HCT116 (cell line): ENCODE results near the gene ZNF446. TPM values are rescaled to one million over a fixed set of nuclear protein-coding genes. Genes with fewer than 3 reads are reported as not detected.

Source experiments
- ATAC-seq: fragments of 200-7000 bp; cut with Tn5 transposase; 2 replicates; pipeline ENCODE4 v1.9.1; 2020; ENCODE audit warnings: mild to moderate bottlenecking, moderate library complexity
- BruUV-seq: library from RNA; stranded (reverse); fragments of 400-500 nt; replicated peaks from 2 replicates; lab custom pipeline; 2021; lab: Mats Ljungman, UMichigan
- CTCF ChIA-PET: fragments of 300-600 bp; sonication (Branson Sonifier 250); formaldehyde crosslinking; loops from one replicate; lab custom pipeline; 2021; ENCODE audit warnings: antibody characterized with exemption; lab: Charles Lee
- POLR2A ChIA-PET: fragments of 300-600, 350-600 bp; sonication (Branson Sonifier 250); formaldehyde crosslinking; loops from one replicate; lab custom pipeline; 2021; ENCODE audit warnings: antibody characterized with exemption; lab: Charles Lee
- RAD21 ChIA-PET, 2 experiments: fragments of 300-600 bp; sonication (Branson Sonifier 250); formaldehyde crosslinking; loops; one replicate each; lab custom pipeline; 2023; ENCODE audit warnings: low total read pairs in 2 of 2; ENCODE audit not compliant: uncharacterized antibody in 2 of 2, unreplicated experiment in 2 of 2, low non-redundant PET in 1 of 2; lab: Charles Lee
- DNase-seq: peaks from one replicate; pipeline ENCODE4 v3.0.0-alpha.2; 2010; ENCODE audit warnings: low read depth, low spot score
- H2AFZ ChIP-seq: fragments of 200-600 bp; shearing (Covaris generic), sonication (generic); 2 replicates; pipeline ENCODE4 v1.6.1; 2017; ENCODE audit warnings: low read depth, mixed run types, mixed read lengths, antibody characterized with exemption, low read length; ENCODE audit not compliant: poor library complexity, severe bottlenecking
- H3K27ac ChIP-seq: 2 replicates; pipeline ENCODE4 v1.5.1; 2012; ENCODE audit warnings: low read depth, low read length
- H3K27me3 ChIP-seq: fragments of 200-600 bp; sonication (generic); 2 replicates; pipeline ENCODE4 v1.6.1; 2016; ENCODE audit warnings: mixed run types, low read length, mixed read lengths; ENCODE audit not compliant: insufficient read depth
- H3K36me3 ChIP-seq, 2 experiments: fragments of 200-500 bp in 1 of 2; fragments of 200-600 bp in 1 of 2; sonication (Bioruptor generic) in 1 of 2; sonication (generic) in 1 of 2; 2 replicates each; pipeline versions ENCODE4 v1.5.1 to v1.6.1; 2014 to 2016; ENCODE audit warnings: low read length in 2 of 2, inconsistent platforms in 1 of 2, mixed read lengths in 1 of 2, mixed run types in 1 of 2; ENCODE audit not compliant: insufficient read depth in 2 of 2, control insufficient read depth in 1 of 2
- H3K4me1 ChIP-seq, 2 experiments: fragments of 200-600 bp in 1 of 2; sonication (generic) in 1 of 2; 2 replicates each; pipeline versions ENCODE4 v1.5.1 to v1.6.1; 2012 to 2017; ENCODE audit warnings: low read length in 2 of 2, inconsistent platforms in 1 of 2, mild to moderate bottlenecking in 1 of 2, mixed read lengths in 1 of 2, mixed run types in 1 of 2, moderate library complexity in 1 of 2; ENCODE audit not compliant: insufficient read depth in 2 of 2, control insufficient read depth in 1 of 2
- H3K4me2 ChIP-seq: fragments of 200-600 bp; sonication (generic); 2 replicates; pipeline ENCODE4 v1.6.1; 2017; ENCODE audit warnings: mixed run types, low read length, mixed read lengths
- H3K4me3 ChIP-seq, 2 experiments: fragments of 200-600 bp in 1 of 2; sonication (generic) in 1 of 2; replicated peaks in 1 of 2; 2 replicates each; pipeline ENCODE4 v1.5.1; 2011 to 2016; ENCODE audit warnings: low read length in 2 of 2, control low read depth in 1 of 2, low read depth in 1 of 2, mild to moderate bottlenecking in 1 of 2, mixed read lengths in 1 of 2, mixed run types in 1 of 2
- H3K79me2 ChIP-seq: fragments of 200-600 bp; sonication (generic); 2 replicates; pipeline ENCODE4 v1.6.1; 2017; ENCODE audit warnings: mild to moderate bottlenecking, mixed run types, low read length, moderate library complexity, mixed read lengths; ENCODE audit not compliant: insufficient read depth
- H3K9ac ChIP-seq: fragments of 200-600 bp; sonication (generic); 2 replicates; pipeline ENCODE4 v1.6.1; 2016; ENCODE audit warnings: low read length, mixed read lengths
- H3K9me2 ChIP-seq: fragments of 200-600 bp; sonication (generic), shearing (Covaris generic); 2 replicates; pipeline ENCODE4 v1.6.1; 2017; ENCODE audit warnings: mixed run types, mild to moderate bottlenecking, moderate library complexity; ENCODE audit not compliant: insufficient read depth
- H3K9me3 ChIP-seq, 2 experiments: fragments of 200-500 bp in 1 of 2; fragments of 200-600 bp in 1 of 2; sonication (Bioruptor generic) in 1 of 2; sonication (generic) in 1 of 2; 2 replicates each; pipeline ENCODE4 v1.6.1; 2014 to 2017; ENCODE audit warnings: low read length in 2 of 2, mixed read lengths in 2 of 2, inconsistent platforms in 1 of 2, low read depth in 1 of 2, mild to moderate bottlenecking in 1 of 2, mixed run types in 1 of 2, moderate library complexity in 1 of 2; ENCODE audit not compliant: control insufficient read depth in 1 of 2, insufficient read depth in 1 of 2
- H4K20me1 ChIP-seq: fragments of 200-600 bp; sonication (generic), shearing (Covaris generic); 2 replicates; pipeline ENCODE4 v1.6.1; 2017; ENCODE audit warnings: mixed run types, mild to moderate bottlenecking, moderate library complexity; ENCODE audit not compliant: insufficient read depth
- CBX3 ChIP-seq: IDR thresholded peaks from 2 replicates; pipeline ENCODE4 v1.6.1; 2012; ENCODE audit warnings: low read depth
- CEBPB ChIP-seq: IDR thresholded peaks from 2 replicates; pipeline ENCODE4 v1.6.1; 2012; ENCODE audit warnings: low read depth
- EZH2 ChIP-seq: fragments of 200-600 bp; sonication (generic); IDR thresholded peaks from 2 replicates; pipeline ENCODE4 v1.6.1; 2017; ENCODE audit warnings: antibody characterized with exemption, mixed run types
- EZH2phosphoT487 ChIP-seq: fragments of 200-600 bp; IDR thresholded peaks from 2 replicates; pipeline ENCODE4 v1.6.1; 2018; ENCODE audit warnings: antibody characterized with exemption, borderline replicate concordance
- FOSL1 ChIP-seq: IDR thresholded peaks from 2 replicates; pipeline ENCODE4 v1.6.1; 2012; ENCODE audit warnings: low read depth
- JUND ChIP-seq: IDR thresholded peaks from 2 replicates; pipeline ENCODE4 v1.6.1; 2012
- POLR2A ChIP-seq: IDR thresholded peaks from 2 replicates; pipeline ENCODE4 v1.7.0; 2011; ENCODE audit warnings: borderline replicate concordance; ENCODE audit not compliant: insufficient read depth, insufficient read length; ENCODE audit errors: extremely low read depth
- POLR2AphosphoS5 ChIP-seq: IDR thresholded peaks from 2 replicates; pipeline ENCODE4 v1.6.1; 2011; ENCODE audit warnings: mild to moderate bottlenecking, low read depth, low read length, moderate library complexity
- RAD21 ChIP-seq: IDR thresholded peaks from 2 replicates; pipeline ENCODE4 v1.6.1; 2012; ENCODE audit warnings: low read depth, mild to moderate bottlenecking
- SIN3A ChIP-seq: IDR thresholded peaks from 2 replicates; pipeline ENCODE4 v1.6.1; 2012; ENCODE audit warnings: low read depth
- SP1 ChIP-seq: IDR thresholded peaks from 2 replicates; pipeline ENCODE4 v1.6.1; 2012; ENCODE audit warnings: low read depth
- TCF7L2 ChIP-seq: IDR thresholded peaks from 2 replicates; pipeline ENCODE4 v1.7.0; 2011; ENCODE audit warnings: borderline replicate concordance, inconsistent platforms; ENCODE audit not compliant: insufficient read depth, insufficient read length; ENCODE audit errors: extremely low read depth
- YY1 ChIP-seq: IDR thresholded peaks from 2 replicates; pipeline ENCODE4 v1.6.1; 2011; ENCODE audit warnings: low read length, low read depth, moderate library complexity, mild to moderate bottlenecking; ENCODE audit not compliant: insufficient replicate concordance; ENCODE audit errors: extremely low read depth
- ZFX ChIP-seq: fragments of 450-650 bp; IDR thresholded peaks from 2 replicates; pipeline ENCODE4 v1.6.1; 2017
- ZNF274 ChIP-seq: fragments of 200-500 bp; sonication (Bioruptor generic); IDR thresholded peaks from 2 replicates; pipeline ENCODE4 v1.6.1; 2014; ENCODE audit warnings: mild to moderate bottlenecking, low read depth, low read length, inconsistent platforms
- intact Hi-C: fragments of 100-400 bp; cut with micrococcal nuclease; formaldehyde crosslinking; loops from 2 replicates; pipeline ENCODE4 v1.10.0; 2022
- total RNA-seq: library from RNA; stranded (reverse); gene quantifications from one replicate; pipeline ENCODE4 v1.2.1, GENCODE V29; 2021; ENCODE audit not compliant: unreplicated experiment
- TF ChIP-seq, protein P1 (sequence below): IDR thresholded peaks from 2 replicates; pipeline ENCODE4 v1.6.1; 2012
- TF ChIP-seq, protein P2 (sequence below), 3 experiments: fragments of 200-600 bp in 1 of 3; sonication (generic) in 1 of 3; IDR thresholded peaks in 2 of 3; conservative IDR thresholded peaks in 1 of 3; 2 replicates each; pipeline ENCODE4 v1.5.1; 2012 to 2017; ENCODE audit warnings: low read depth in 2 of 3, low read length in 2 of 3, antibody characterized with exemption in 1 of 3, borderline replicate concordance in 1 of 3, control low read depth in 1 of 3, mild to moderate bottlenecking in 1 of 3, mixed read lengths in 1 of 3, mixed run types in 1 of 3, moderate library complexity in 1 of 3; ENCODE audit not compliant: insufficient read depth in 1 of 3
- TF ChIP-seq, protein P3 (sequence below): IDR thresholded peaks from 2 replicates; pipeline ENCODE4 v1.6.1; 2012
- TF ChIP-seq, protein P4 (sequence below): IDR thresholded peaks from 2 replicates; pipeline ENCODE4 v1.6.1; 2012; ENCODE audit warnings: low read depth
- TF ChIP-seq, protein P5 (sequence below): IDR thresholded peaks from 2 replicates; pipeline ENCODE4 v1.6.1; 2011; ENCODE audit warnings: mild to moderate bottlenecking, low read length, moderate library complexity; ENCODE audit not compliant: insufficient replicate concordance; ENCODE audit errors: extremely low read depth

The ZNF446 gene
- total RNA-seq, 1 experiment from 2014 or later: 6.5 TPM

DNA sequence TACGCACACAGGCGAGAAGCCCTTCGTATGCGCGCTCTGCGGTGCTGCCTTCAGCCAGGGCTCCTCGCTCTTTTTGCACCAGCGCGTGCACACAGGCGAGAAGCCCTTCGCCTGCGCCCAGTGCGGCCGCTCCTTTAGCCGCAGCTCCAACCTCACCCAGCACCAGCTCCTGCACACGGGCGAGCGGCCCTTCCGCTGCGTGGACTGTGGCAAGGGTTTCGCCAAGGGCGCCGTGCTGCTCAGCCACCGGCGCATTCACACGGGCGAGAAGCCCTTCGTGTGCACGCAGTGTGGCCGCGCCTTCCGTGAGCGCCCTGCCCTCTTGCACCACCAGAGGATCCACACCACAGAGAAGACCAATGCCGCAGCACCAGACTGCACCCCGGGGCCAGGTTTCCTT is 20.0 kb upstream of the ZNF446 start:
- ChIA-PET POLR2A (no interaction called here), RAD21 (no interaction called here), CTCF (no interaction called here)
- H3K79me2 ChIP-seq: no peaks in the 10 kb centered on the region
- no peak overlapping the region for H3K4me2 ChIP-seq
- H3K4me3 ChIP-seq: no peak overlapping the region
- H3K36me3 ChIP-seq: peaks cover 0 to 4% of the 10 kb centered on the region in 2 experiments; a peak in 2 of 4 replicates
- H3K27ac ChIP-seq: no peak overlapping the region
- H3K9me3 ChIP-seq: no peaks in the 10 kb centered on the region
- no TSS peak for BruUV-seq
- no peak for ATAC-seq
- H3K27me3 ChIP-seq: no peaks in the 10 kb centered on the region
- no peaks in the 10 kb centered on the region for H4K20me1 ChIP-seq
- H3K9me2 ChIP-seq: no peaks in the 10 kb centered on the region
- intact Hi-C loops: no loop called here
- DNase-seq: no peak
- TF ChIP-seq, protein P1, sequence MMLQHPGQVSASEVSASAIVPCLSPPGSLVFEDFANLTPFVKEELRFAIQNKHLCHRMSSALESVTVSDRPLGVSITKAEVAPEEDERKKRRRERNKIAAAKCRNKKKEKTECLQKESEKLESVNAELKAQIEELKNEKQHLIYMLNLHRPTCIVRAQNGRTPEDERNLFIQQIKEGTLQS: no peak
- no peak for TF ChIP-seq ZNF274
- TF ChIP-seq EZH2: no peak
- TF ChIP-seq, protein P2, sequence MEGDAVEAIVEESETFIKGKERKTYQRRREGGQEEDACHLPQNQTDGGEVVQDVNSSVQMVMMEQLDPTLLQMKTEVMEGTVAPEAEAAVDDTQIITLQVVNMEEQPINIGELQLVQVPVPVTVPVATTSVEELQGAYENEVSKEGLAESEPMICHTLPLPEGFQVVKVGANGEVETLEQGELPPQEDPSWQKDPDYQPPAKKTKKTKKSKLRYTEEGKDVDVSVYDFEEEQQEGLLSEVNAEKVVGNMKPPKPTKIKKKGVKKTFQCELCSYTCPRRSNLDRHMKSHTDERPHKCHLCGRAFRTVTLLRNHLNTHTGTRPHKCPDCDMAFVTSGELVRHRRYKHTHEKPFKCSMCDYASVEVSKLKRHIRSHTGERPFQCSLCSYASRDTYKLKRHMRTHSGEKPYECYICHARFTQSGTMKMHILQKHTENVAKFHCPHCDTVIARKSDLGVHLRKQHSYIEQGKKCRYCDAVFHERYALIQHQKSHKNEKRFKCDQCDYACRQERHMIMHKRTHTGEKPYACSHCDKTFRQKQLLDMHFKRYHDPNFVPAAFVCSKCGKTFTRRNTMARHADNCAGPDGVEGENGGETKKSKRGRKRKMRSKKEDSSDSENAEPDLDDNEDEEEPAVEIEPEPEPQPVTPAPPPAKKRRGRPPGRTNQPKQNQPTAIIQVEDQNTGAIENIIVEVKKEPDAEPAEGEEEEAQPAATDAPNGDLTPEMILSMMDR (IDR thresholded peaks at IDR 0.05 in 2 of 3, conservative IDR thresholded peaks at IDR 0.05 in 1 of 3; ENCODE audit: borderline replicate concordance in 1 of 3, insufficient read depth in 1 of 3, low read depth in 2 of 3, low read length in 2 of 3): no peak
- no peak for TF ChIP-seq RAD21
- no peak for TF ChIP-seq ZFX
- no peak for TF ChIP-seq CEBPB
- TF ChIP-seq, protein P3, sequence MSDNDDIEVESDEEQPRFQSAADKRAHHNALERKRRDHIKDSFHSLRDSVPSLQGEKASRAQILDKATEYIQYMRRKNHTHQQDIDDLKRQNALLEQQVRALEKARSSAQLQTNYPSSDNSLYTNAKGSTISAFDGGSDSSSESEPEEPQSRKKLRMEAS: no peak
- no peak for TF ChIP-seq TCF7L2
- TF ChIP-seq, protein P4, sequence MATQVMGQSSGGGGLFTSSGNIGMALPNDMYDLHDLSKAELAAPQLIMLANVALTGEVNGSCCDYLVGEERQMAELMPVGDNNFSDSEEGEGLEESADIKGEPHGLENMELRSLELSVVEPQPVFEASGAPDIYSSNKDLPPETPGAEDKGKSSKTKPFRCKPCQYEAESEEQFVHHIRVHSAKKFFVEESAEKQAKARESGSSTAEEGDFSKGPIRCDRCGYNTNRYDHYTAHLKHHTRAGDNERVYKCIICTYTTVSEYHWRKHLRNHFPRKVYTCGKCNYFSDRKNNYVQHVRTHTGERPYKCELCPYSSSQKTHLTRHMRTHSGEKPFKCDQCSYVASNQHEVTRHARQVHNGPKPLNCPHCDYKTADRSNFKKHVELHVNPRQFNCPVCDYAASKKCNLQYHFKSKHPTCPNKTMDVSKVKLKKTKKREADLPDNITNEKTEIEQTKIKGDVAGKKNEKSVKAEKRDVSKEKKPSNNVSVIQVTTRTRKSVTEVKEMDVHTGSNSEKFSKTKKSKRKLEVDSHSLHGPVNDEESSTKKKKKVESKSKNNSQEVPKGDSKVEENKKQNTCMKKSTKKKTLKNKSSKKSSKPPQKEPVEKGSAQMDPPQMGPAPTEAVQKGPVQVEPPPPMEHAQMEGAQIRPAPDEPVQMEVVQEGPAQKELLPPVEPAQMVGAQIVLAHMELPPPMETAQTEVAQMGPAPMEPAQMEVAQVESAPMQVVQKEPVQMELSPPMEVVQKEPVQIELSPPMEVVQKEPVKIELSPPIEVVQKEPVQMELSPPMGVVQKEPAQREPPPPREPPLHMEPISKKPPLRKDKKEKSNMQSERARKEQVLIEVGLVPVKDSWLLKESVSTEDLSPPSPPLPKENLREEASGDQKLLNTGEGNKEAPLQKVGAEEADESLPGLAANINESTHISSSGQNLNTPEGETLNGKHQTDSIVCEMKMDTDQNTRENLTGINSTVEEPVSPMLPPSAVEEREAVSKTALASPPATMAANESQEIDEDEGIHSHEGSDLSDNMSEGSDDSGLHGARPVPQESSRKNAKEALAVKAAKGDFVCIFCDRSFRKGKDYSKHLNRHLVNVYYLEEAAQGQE: no peak
- TF ChIP-seq EZH2phosphoT487: no peak
- TF ChIP-seq CBX3: no peak
- TF ChIP-seq, protein P5, sequence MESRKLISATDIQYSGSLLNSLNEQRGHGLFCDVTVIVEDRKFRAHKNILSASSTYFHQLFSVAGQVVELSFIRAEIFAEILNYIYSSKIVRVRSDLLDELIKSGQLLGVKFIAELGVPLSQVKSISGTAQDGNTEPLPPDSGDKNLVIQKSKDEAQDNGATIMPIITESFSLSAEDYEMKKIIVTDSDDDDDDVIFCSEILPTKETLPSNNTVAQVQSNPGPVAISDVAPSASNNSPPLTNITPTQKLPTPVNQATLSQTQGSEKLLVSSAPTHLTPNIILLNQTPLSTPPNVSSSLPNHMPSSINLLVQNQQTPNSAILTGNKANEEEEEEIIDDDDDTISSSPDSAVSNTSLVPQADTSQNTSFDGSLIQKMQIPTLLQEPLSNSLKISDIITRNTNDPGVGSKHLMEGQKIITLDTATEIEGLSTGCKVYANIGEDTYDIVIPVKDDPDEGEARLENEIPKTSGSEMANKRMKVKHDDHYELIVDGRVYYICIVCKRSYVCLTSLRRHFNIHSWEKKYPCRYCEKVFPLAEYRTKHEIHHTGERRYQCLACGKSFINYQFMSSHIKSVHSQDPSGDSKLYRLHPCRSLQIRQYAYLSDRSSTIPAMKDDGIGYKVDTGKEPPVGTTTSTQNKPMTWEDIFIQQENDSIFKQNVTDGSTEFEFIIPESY: no peak
- no peak for TF ChIP-seq SP1
- no peak for TF ChIP-seq FOSL1
- no peak for TF ChIP-seq POLR2A
- TF ChIP-seq YY1: no peak
- no peak for TF ChIP-seq JUND
- TF ChIP-seq POLR2AphosphoS5: no peak
- no peak for TF ChIP-seq SIN3A
- peaks cover 0 to 14% of the 10 kb centered on the region in 2 experiments; a peak in 2 of 4 replicates for H3K4me1 ChIP-seq
- no peak overlapping the region for H2AFZ ChIP-seq
- H3K9ac ChIP-seq: no peak overlapping the region
